HG03460 (cell line): ENCODE measurements around the gene ANKFN1.

Source experiments
- ATAC-seq: cut with Tn5 transposase; IDR thresholded peaks from one replicate; pipeline ENCODE4 v1.9.1; 2021; ENCODE audit not compliant: unreplicated experiment

The ANKFN1 gene

GRCh38 chr17:56425483-56425882, 272.2 kb downstream of the ANKFN1 start:
- no peak for ATAC-seq

GRCh38 chr17:56426901-56427300, 273.6 kb downstream of the ANKFN1 start:
- no peak for ATAC-seq

GRCh38 chr17:56431736-56432135, 278.5 kb downstream of the ANKFN1 start:
- no peak for ATAC-seq

- ATAC-seq, result no peak
Observed at GRCh38 chr17:56432443-56432842, 279.2 kb downstream of the ANKFN1 start.

GRCh38 chr17:56434610-56435009, 281.3 kb downstream of the ANKFN1 start:
- ATAC-seq, result no peak

- ATAC-seq, result no peak
Observed at GRCh38 chr17:56436142-56436541, 282.9 kb downstream of the ANKFN1 start.

GRCh38 chr17:56440419-56440818, 287.1 kb downstream of the ANKFN1 start:
- ATAC-seq, result no peak

- ATAC-seq, result no peak
Observed at GRCh38 chr17:56441308-56441707, 288.0 kb downstream of the ANKFN1 start.

GRCh38 chr17:56445692-56446411, 292.6 kb downstream of the ANKFN1 start:
- no peak for ATAC-seq

GRCh38 chr17:56447171-56447570, 293.9 kb downstream of the ANKFN1 start:
- no peak for ATAC-seq

GRCh38 chr17:56448371-56448770, 295.1 kb downstream of the ANKFN1 start:
- no peak for ATAC-seq

GRCh38 chr17:56449176-56449575, 295.9 kb downstream of the ANKFN1 start:
- no peak for ATAC-seq

GRCh38 chr17:56451629-56452028, 298.4 kb downstream of the ANKFN1 start:
- no peak for ATAC-seq

GRCh38 chr17:56452461-56452860, 299.2 kb downstream of the ANKFN1 start:
- ATAC-seq, result no peak

GRCh38 chr17:56457501-56457900, 304.2 kb downstream of the ANKFN1 start:
- ATAC-seq, result no peak

- ATAC-seq, result no peak
Observed at GRCh38 chr17:56465886-56466285, 312.6 kb downstream of the ANKFN1 start.

GRCh38 chr17:56468840-56469239, 315.6 kb downstream of the ANKFN1 start:
- ATAC-seq, result no peak

GRCh38 chr17:56471696-56472095, 318.4 kb downstream of the ANKFN1 start:
- ATAC-seq, result no peak

- ATAC-seq, result no peak
Observed at GRCh38 chr17:56475116-56475515, 321.8 kb downstream of the ANKFN1 start.

GRCh38 chr17:56478836-56479447, 325.7 kb downstream of the ANKFN1 start:
- ATAC-seq, result no peak

GRCh38 chr17:56480501-56480900, 327.2 kb downstream of the ANKFN1 start:
- no peak for ATAC-seq

- ATAC-seq, result no peak
Observed at GRCh38 chr17:56481659-56482058, 328.4 kb downstream of the ANKFN1 start.

- no peak for ATAC-seq
Observed at GRCh38 chr17:56482229-56482628, 329.0 kb downstream of the ANKFN1 start.
